Glutamatergic neuron (in vitro differentiated cells): ENCODE results near the gene VTCN1. TPM values are rescaled to one million over a fixed set of nuclear protein-coding genes. Genes with fewer than 3 reads are reported as not detected.
"Not testable (repeated sequence)": the region's sequence is repeated elsewhere in the genome, so short reads cannot be mapped to it uniquely, and the experiment has no call there.

ENCODE experiments used
- DNase-seq: peaks from one replicate; pipeline ENCODE4 v3.0.0; 2022
- H3K27ac Mint-ChIP-seq: one replicate; pipeline ENCODE4 v1.8.0; 2020; ENCODE audit warnings: mild to moderate bottlenecking, mixed read lengths, inconsistent platforms; ENCODE audit not compliant: unreplicated experiment
- H3K27me3 Mint-ChIP-seq: one replicate; pipeline ENCODE4 v1.8.0; 2020; ENCODE audit warnings: mild to moderate bottlenecking, moderate library complexity, mixed read lengths, inconsistent platforms; ENCODE audit not compliant: unreplicated experiment
- H3K36me3 Mint-ChIP-seq: one replicate; pipeline ENCODE4 v1.8.0; 2020; ENCODE audit warnings: mild to moderate bottlenecking, mixed read lengths, inconsistent platforms; ENCODE audit not compliant: unreplicated experiment
- H3K4me1 Mint-ChIP-seq: one replicate; pipeline ENCODE4 v1.8.0; 2020; ENCODE audit warnings: mild to moderate bottlenecking, low read depth, mixed read lengths, inconsistent platforms; ENCODE audit not compliant: unreplicated experiment
- H3K4me3 Mint-ChIP-seq: one replicate; pipeline ENCODE4 v1.8.0; 2020; ENCODE audit warnings: mild to moderate bottlenecking, mixed read lengths, inconsistent platforms; ENCODE audit not compliant: unreplicated experiment
- H3K9me3 Mint-ChIP-seq: one replicate; pipeline ENCODE4 v1.8.0; 2020; ENCODE audit warnings: mild to moderate bottlenecking, moderate library complexity, mixed read lengths, inconsistent platforms; ENCODE audit not compliant: unreplicated experiment
- total RNA-seq: library from RNA; stranded (reverse); fragmentation: NEBNext Ultra II Directional; extraction: Animal tissue kit (Norgen Biotek cat#: 25700); gene quantifications from one replicate; pipeline ENCODE4 v1.2.1, GENCODE V29; 2021; ENCODE audit not compliant: unreplicated experiment
- TF ChIP-seq, protein P1 (sequence below): fragments of 200-600 bp; sonication (generic); IDR thresholded peaks from one replicate; pipeline ENCODE4 v1.5.0; 2021; ENCODE audit not compliant: partially characterized antibody, unreplicated experiment

Gene VTCN1
- total RNA-seq, 1 donor from 2014 or later, result not detected

- Mint-ChIP-seq H3K4me3 (peak overlapping the region; percentile 90), H3K4me1 (peaks cover 16% of the 10 kb centered on the region), H3K36me3 (no peaks in the 10 kb centered on the region), H3K27me3 (peaks cover 2% of the 10 kb centered on the region), H3K9me3 (peaks cover 15% of the 10 kb centered on the region), H3K27ac (peak overlapping the region; percentile 79)
- TF ChIP-seq, protein P1, sequence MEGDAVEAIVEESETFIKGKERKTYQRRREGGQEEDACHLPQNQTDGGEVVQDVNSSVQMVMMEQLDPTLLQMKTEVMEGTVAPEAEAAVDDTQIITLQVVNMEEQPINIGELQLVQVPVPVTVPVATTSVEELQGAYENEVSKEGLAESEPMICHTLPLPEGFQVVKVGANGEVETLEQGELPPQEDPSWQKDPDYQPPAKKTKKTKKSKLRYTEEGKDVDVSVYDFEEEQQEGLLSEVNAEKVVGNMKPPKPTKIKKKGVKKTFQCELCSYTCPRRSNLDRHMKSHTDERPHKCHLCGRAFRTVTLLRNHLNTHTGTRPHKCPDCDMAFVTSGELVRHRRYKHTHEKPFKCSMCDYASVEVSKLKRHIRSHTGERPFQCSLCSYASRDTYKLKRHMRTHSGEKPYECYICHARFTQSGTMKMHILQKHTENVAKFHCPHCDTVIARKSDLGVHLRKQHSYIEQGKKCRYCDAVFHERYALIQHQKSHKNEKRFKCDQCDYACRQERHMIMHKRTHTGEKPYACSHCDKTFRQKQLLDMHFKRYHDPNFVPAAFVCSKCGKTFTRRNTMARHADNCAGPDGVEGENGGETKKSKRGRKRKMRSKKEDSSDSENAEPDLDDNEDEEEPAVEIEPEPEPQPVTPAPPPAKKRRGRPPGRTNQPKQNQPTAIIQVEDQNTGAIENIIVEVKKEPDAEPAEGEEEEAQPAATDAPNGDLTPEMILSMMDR, result no peak
- DNase-seq, result no peak
Measured at GRCh38 chr1:117120774-117121588, 89.7 kb downstream of the VTCN1 start.

DNA sequence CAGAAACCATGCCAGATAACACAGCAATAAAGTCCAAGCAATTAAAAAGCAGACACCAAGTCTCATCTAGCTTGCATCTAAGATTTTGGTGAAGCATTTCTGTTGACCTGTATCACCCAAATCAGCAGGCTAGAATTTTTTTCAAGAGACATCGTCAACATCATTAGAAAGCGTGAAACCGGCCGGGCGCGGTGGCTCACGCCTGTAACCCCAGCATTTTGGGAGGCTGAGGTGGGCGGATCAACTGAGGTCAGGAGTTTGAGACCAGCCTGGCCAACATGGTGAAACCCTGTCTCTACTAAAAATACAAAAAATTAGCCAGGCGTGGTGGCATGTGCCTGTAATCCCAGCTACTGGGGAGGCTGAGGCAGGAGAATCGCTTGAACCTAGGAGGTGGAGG lies 91.6 kb downstream of the VTCN1 start:
- not testable (repeated sequence) for DNase-seq, H3K36me3 Mint-ChIP-seq, H3K27ac Mint-ChIP-seq, H3K27me3 Mint-ChIP-seq, H3K4me3 Mint-ChIP-seq
- Mint-ChIP-seq H3K4me1 (peaks cover 16% of the 10 kb centered on the region), H3K9me3 (peaks cover 15% of the 10 kb centered on the region)

DNA sequence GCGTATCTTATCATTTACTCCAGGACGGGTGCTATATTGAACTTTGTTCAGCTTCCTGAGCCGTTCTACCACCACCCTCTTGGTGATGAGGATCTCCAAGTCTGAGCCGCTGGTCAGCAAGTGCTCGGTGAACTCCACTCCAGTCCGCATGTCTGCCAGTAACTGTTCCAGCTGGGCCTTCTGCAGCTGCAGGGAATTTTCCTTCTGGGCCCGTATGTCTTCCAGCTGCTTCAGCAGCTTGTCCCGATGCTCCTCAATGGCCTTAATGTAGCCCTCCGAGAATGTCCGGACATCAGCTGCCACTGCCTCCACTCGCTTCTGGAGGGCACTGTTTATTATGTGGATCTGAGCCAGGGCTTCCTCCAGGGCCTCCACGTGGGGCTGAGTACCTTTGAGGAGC lies 92.6 kb downstream of the VTCN1 start:
- peaks cover 16% of the 10 kb centered on the region for H3K4me1 Mint-ChIP-seq
- peaks cover 14% of the 10 kb centered on the region for H3K9me3 Mint-ChIP-seq
- no peak for DNase-seq
- H3K4me3 Mint-ChIP-seq, result no peak overlapping the region
- H3K27me3 Mint-ChIP-seq, result peaks cover 2% of the 10 kb centered on the region
- TF ChIP-seq, protein P1, result no peak
- peak overlapping the region; percentile 14 for H3K27ac Mint-ChIP-seq
- no peaks in the 10 kb centered on the region for H3K36me3 Mint-ChIP-seq

DNA sequence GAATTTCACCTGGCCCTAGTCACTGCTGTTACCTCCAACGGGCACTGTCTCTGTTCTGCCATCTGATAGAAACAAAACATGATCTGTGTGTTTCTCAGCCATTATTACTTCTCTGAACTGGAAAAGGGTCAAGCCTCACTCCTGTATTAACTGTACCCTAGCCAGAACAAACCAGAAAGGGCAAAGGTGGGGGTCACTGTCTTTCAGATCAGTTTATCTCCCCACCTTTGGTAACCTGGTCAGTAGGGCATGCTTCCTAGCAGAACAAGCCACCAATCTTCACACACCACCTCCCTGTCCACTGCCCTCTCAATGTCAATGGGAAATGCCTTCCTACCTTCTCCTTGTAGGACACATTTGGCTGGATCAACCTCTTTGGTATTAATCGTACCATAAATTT lies 93.0 kb downstream of the VTCN1 start:
- Mint-ChIP-seq H3K4me1 (peaks cover 16% of the 10 kb centered on the region), H3K36me3 (no peaks in the 10 kb centered on the region)
- TF ChIP-seq, protein P1, result no peak

DNA sequence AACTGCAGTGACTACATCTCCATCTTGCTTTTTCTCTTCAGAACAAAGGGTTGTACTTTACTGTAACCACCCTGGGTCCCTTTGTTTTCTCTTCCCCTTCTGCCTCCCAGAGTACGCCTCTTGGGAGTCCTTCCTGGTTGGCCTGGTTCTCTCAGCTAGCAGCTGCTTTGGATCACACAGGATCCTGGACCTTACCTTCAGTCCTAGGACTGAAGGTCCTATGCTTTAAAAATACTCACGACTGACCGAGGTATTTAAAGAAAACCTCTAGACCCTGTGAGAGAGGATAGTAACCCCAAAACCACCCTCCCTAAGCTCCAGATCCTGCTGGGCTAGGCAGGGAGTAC lies 94.0 kb downstream of the VTCN1 start:
- Mint-ChIP-seq H3K36me3 (no peaks in the 10 kb centered on the region), H3K4me3 (no peak overlapping the region), H3K4me1 (peaks cover 20% of the 10 kb centered on the region), H3K27ac (peak overlapping the region; percentile 50), H3K9me3 (peaks cover 10% of the 10 kb centered on the region), H3K27me3 (peaks cover 2% of the 10 kb centered on the region)
- TF ChIP-seq, protein P1, result no peak
- DNase-seq, result no peak

More for the DNA sequence above, 93.0 kb downstream of the VTCN1 start:
- DNase-seq, result no peak
- H3K4me3 Mint-ChIP-seq, result no peak overlapping the region
- peaks cover 11% of the 10 kb centered on the region for H3K9me3 Mint-ChIP-seq
- peaks cover 2% of the 10 kb centered on the region for H3K27me3 Mint-ChIP-seq
- peak overlapping the region; percentile 14 for H3K27ac Mint-ChIP-seq
